ENCODE results near the gene ATXN1.

- TF ChIP-seq CTCF (conservative IDR thresholded peaks at IDR 0.05; ENCODE audit: low read length) (no peak; the same call in 1 of the 2 replicates), EZH2phosphoT487 (IDR thresholded peaks at IDR 0.05; ENCODE audit: borderline replicate concordance) (no peak)
Measured at GRCh38 chr6:16776394-16777017, 15.2 kb upstream of the ATXN1 start.

Data from Loucy (cell line).